HG02840 (cell line): Measurements from ENCODE around the gene PAGR1.

Source experiments
- ATAC-seq: cut with Tn5 transposase; IDR thresholded peaks from one replicate; pipeline ENCODE4 v1.9.1; 2021; ENCODE audit warnings: mild to moderate bottlenecking, moderate library complexity, moderate number of reproducible peaks; ENCODE audit not compliant: unreplicated experiment, low FRiP score

PAGR1 gene

GRCh38 chr16:29834079-29834478 is 18.1 kb downstream of the PAGR1 start:
- no peak for ATAC-seq

DNA sequence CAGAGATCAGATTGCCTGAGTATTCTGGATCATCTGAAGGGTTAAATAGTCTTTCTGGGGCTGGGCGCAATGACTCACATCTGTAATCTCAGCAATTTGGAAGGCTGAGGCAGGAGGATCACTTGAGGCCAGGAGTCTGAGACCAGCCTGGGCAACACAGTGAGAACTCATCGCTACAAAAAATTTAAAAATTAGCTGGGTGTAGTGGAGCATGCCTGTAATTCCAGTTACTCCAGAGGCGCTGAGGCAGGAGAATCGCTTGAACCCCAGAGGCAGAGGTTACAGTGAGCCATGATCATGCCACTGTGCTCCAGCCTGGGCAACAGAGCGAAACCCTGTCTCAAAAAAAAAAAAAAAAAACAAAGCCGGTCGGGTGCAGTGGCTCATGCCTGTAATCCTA is 20.0 kb downstream of the PAGR1 start:
- ATAC-seq: no peak

GRCh38 chr16:29836623-29837022 is 20.7 kb downstream of the PAGR1 start:
- ATAC-seq: no peak

DNA sequence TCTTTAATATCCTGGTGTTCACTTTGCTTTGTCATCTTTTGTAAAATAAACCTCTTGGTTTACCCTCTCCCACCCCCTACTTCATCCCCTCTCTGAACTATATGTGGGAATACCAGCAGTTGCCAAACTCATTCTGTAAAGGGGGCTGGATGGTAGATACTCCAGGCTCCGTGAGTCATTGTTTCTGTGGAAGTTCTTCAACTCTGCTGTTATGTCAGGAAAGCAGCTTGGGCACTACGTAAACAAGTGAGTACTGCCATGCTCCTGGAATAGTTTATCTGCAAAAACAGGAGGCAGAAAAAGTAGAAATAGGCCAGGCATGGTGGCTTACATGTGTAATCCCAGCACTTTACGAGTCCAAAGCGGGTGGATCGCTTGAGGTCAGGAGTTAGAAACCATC is 21.9 kb downstream of the PAGR1 start:
- no peak for ATAC-seq

GRCh38 chr16:29839822-29840221 is 23.9 kb downstream of the PAGR1 start:
- ATAC-seq: no peak

DNA sequence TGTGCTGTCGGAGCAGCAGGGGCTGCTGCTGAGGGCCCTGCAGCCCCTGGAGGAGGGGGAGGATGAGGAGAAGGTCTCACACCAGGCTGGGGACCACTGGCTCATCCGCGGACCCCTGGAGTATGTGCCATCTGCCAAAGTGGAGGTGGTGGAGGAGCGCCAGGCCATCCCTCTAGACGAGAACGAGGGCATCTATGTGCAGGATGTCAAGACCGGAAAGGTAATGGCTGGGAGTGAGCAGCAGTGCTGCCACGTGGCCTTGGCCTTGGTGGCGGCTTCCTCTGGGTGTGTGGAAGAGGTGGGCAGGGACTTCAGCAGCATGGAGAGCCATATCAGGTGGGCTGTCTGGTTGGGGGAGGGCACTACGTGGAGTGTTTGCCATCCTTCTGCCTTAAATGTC is 24.3 kb downstream of the PAGR1 start:
- no peak for ATAC-seq

- no peak for ATAC-seq
Observed at GRCh38 chr16:29841631-29842030, 25.7 kb downstream of the PAGR1 start.

DNA sequence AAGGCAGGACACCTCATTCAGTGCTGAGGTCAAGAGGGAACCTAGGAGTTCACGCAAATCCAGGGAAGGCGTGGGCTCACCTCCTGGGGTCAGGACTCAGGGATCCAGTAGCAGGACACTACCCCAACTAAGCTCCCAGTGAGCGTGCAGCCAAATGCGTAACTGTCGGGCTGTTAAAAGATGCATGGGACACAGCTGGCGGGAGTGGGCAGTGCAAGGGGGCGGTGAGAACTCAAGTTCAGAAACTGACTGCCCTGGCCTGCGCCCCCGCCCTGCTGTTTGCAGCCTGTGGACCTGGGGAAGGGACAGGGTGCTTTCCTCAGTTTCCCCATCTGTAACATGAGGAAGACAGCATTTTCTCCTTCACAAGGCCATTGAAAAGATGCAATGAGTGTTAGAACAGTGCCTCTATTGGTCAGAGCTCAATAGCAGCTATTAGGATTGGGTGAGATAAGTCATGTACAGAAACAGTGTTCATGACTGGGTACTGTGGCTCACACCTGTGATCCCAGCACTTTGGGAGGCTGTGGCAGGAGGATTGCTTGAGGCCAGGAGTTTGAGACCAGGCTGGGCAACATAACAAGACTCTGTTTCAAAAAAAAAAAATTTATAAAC is 26.9 kb downstream of the PAGR1 start:
- ATAC-seq: no peak

DNA sequence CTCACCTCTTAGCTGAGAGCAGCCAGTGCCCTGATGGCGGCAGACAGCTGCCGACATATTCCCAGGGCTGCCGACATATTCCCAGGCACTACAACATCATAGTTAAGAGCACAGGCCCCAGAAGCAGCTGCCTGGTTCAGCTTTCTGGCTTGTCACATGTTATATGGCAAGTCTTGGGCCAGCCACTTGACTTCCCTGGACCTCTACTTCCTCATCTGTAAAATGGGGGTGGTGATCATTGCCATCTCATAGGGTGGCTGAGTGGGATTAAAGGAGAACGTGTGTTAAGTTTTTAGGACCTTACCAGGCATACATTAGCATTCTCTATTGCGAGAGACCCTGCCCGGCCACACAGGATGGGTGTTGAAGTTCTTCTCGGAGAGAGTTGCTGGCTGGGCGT is 28.0 kb downstream of the PAGR1 start:
- ATAC-seq: no peak

DNA sequence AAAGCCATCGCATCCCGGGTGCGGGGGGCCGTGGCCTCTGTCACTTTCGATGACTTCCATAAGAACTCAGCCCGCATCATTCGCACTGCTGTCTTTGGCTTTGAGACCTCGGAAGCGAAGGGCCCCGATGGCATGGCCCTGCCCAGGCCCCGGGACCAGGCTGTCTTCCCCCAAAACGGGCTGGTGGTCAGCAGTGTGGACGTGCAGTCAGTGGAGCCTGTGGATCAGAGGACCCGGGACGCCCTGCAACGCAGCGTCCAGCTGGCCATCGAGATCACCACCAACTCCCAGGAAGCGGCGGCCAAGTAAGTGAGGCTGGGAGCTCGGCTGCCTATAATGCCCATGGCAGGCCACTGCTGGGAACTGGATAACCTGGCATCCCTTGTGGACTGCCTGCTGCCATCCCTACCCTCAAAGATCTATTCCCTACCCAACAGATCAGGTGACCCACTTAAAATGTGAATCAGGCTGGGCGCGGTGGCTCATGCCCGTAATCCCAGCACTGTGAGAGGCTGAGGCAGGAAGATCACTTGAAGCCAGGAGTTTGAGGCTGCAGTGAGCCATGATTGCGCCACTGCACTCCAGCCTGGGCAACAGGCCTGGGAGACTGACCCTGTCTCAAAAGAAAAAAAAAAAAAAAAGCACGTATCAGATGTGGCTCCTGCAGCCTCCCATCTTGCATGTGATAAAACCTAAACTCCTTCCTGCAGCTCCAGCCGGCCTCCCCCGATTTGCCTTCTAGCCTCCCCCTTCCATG is 28.8 kb downstream of the PAGR1 start:
- ATAC-seq: no peak

DNA sequence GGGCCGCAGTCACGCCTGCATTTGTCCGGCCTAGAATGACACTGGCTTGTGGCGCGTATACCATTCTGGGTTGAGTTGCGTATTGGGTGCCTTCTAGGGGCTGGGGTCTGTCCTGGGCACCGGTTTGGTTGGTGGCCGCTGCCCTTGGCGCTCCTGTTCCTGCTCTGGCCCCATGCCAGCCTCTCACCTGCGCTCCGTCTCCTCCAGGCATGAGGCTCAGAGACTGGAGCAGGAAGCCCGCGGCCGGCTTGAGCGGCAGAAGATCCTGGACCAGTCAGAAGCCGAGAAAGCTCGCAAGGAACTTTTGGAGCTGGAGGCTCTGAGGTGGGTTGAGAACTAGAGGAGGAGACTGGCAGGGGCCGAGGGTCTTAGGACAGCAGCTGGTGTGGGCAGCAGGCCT is 29.7 kb downstream of the PAGR1 start:
- no peak for ATAC-seq

- ATAC-seq: no peak
Observed at GRCh38 chr16:29848420-29849297, 32.7 kb downstream of the PAGR1 start.

DNA sequence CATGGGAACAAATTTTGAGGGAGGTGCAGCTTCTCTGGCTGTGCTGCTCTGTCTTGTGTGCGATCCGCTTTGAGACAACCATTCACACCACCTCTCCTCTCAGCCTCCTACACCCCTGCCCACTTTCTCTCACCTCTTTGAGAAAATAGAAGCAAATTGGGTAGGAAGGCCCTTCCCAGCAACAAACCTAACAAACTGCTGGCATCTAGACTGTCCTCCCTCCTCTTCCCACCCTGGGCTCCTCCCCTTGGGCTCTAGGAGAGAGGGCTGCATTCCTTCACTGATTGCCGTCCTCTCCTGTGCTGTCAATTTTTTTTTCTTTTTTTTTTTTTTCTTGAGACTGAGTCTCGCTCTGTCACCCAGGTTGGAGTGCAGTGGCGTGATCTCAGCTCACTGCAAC is 33.6 kb downstream of the PAGR1 start:
- ATAC-seq: no peak

DNA sequence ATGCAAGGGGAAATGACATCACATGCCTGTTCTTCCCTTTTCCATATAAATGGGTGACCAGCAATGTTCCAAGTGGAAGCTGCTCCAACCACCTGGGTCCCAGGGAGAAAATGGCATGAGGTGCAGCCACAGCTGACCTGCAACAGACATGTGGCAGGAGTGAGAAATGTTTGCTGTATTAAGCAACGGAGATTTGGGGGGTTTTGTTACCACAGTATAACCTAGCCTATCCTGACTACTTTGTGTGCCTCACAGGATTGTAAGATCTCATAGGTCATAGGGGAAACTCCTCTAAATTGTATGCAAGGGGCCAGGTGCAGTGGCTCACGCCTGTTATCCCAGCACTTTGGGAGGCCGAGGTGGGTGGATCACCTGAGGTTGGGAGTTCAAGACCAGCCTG is 35.0 kb downstream of the PAGR1 start:
- no peak for ATAC-seq

- ATAC-seq: no peak
Observed at GRCh38 chr16:29852654-29853053, 36.7 kb downstream of the PAGR1 start.

DNA sequence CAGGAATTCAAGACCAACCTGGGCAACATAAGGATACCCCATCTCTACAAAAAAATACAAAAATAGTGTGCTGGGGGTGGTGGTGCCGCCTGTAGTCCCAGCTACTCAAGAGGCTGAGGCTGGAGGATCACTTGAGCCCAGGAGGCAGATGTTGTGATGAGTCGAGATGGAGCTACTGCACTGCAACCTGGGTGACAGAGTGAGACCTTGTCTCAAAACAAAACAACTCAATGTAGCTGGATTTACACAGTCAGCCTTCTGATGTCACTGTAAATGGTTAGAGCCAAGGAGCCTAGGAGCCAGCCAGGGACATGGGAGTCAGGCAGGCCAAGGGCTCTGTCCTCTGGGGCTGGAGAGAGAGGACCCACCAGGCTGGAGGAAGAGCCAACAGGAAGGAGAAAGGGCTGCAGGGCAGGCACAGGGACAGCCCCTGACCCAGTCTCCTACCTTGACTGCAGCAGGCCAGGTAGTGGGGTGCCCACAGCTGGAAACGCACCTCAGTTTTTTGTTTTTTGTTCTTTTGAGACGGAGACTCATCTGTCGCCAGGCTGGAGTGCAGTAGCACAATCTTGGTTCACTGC is 38.7 kb downstream of the PAGR1 start:
- no peak for ATAC-seq

- no peak for ATAC-seq
Observed at GRCh38 chr16:29857133-29857760, 41.3 kb downstream of the PAGR1 start.

- no peak for ATAC-seq
Observed at GRCh38 chr16:29858149-29858849, 42.3 kb downstream of the PAGR1 start.

- ATAC-seq: no peak
Observed at GRCh38 chr16:29858974-29859373, 43.0 kb downstream of the PAGR1 start.

- no peak for ATAC-seq
Observed at GRCh38 chr16:29860218-29860617, 44.3 kb downstream of the PAGR1 start.
